GDM1 (cell line): ENCODE results near the gene RFT1.
"Not testable (repeated sequence)": the region's sequence is repeated elsewhere in the genome, so short reads cannot be mapped to it uniquely, and the experiment has no call there.

ENCODE experiments used
- DNase-seq: peaks from one replicate; lab custom pipeline; 2025; lab: John Stamatoyannopoulos, UW

The RFT1 gene

DNA sequence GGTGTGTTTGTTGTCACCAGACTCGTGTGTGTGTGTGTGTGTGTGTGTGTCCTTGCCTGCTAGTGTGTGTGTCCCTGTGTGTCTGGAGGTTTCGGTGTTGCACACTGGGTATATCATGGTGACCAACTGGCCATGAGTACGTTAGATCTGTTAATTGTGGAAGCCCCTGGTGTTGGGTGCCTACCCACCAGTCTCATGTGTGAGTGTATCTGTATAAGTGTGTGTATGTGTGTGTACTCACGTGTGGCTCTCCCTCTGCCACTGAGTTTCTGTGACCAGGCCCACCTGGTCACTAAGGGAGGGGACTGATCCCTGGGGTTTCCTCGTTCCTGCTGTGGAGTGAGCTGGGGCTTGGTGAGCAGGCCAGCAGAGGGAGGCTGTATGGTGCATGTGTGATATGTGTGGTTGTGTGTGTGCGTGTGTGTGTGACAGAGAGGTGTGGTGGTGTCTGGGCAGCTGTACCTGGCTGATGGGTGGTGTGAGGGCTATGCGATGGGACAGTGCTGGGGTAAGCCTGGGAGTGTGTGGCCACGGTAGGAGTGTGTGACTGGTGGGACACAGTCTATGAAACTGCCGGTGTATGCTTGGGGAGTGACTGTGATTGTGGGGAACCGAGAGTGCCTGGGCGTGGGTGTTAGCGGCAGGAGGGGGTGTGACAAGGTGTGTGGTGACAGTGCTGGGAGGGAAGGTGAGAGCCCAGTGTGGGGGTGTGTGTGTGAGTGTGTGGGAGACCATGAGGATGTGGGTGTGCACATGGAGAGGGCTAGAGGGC lies 32.6 kb upstream of the RFT1 start:
- no peak for DNase-seq

DNA sequence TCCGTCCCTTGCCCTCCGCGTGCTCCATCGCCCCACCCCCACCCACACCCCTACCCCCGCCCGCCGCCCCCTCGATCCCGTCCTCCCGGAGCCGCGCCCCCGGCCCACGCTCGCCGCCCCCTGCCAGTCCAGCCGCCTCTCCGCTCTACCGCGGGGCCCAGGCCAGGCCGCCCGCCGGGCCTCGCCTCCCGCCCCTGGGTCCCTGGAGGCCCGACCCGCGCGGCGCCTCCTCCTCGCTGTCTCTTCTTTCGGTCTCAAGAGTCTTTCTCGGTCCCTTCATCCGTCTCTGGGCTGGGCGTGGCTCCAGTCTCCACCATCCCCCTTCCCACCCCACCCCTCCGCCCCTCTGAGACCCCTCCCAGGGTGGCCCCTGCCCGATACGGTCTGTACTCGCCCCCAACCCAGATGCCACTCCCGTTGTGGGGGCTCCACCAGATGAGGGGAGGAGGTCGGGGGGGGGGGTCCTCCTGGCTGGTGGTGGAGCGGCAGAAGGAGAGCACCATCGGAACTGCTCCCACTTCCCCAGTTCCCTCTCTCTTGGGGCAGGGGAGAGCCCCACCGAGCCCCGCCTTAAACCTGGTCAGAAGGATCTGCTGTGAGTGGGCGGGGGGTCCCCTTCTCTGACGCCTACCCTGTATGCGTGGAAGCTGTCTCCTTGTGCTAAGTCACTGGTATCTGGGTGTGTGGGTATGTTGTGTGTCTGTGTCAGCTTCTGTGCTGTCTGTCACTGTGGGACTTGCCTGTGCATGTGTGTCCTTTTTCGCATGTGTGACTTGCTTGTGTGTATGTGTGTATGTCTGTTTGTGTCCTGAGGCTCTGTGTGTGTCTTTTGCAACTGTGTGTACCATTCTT lies 31.8 kb upstream of the RFT1 start:
- peak; percentile 20 for DNase-seq

GRCh38 chr3:53161450-53161819 lies 31.2 kb upstream of the RFT1 start:
- DNase-seq = no peak

DNA sequence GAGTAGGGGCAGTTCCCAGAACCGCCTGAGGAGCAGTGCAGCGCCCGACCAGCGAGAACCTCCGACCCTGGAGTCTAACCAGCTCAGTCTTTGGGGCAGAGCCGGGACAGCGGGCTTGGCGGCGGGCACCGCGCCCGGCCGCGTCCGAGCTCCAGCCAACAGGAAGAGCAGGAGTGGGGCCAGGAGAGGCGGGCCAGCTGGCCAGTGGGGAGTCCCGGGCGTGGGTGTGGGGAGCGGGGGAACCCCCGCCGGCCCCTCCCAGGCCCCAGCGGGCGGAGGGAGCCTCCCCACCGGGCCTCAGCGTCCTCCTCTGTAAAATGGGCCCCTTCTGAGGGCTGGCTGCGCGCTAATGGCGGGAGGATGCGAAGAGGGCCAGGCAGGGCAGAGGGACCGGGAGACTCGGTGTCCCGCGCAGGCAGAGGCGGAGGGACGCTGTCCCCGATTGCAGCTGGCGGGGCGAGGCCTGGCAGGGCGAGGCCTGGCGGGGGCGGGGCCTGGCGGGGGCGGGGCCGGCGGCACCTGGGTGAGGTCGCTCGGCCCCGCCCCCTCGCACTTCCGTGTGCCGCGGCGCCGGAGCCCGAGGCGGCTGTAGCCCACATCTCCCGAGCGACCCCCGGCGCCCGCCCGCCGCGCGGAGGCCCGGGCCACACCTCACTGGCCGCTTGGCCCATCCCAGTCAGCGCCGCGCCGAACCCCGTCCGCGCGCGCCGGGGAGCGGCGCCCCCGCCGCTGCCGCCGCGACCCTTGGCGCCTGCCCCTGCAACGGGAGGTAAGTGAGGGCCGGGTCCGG lies 30.6 kb upstream of the RFT1 start, which contains the start of gene PRKCD:
Gene PRKCD, plus strand, starts transcription at position 550 of the 790 bp plus-strand sequence. CDS start 17,214 bp downstream, outside the sequence.
- DNase-seq = peak; percentile 23

DNA sequence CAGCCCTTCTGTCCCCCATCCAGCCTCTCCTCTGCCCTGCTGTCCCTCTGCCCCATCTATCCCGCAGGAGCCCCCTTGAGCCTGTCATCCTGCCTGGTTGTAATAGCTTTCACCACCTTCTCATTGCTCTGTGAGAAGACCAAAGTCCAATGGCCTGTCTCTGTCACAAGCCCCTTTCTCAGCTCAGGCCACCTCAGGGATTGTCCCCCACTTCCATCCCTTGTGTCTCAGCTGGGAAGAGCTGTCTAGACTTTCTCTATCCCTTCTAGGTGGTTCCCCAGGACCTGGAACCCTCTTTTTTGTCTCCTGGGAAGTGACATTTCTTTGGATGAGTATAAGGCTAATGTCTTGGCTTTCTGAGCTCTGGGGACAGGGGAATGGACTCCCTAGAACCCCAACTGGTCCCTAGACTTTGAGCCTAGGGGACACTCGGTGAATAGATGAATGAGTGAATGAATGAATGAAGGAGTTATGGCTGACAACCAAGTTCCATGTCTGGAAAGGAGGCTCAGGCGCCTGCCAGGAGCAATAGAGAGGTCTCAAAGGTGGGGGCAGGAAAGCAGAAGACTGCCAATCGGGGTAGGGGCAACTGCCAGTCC lies 29.9 kb upstream of the RFT1 start:
- no peak for DNase-seq

- no peak for DNase-seq
Observed at GRCh38 chr3:53159156-53160060, 29.2 kb upstream of the RFT1 start.

GRCh38 chr3:53158765-53159155 lies 28.5 kb upstream of the RFT1 start:
- peak; percentile 4 for DNase-seq

GRCh38 chr3:53157974-53158580 lies 27.8 kb upstream of the RFT1 start:
- no peak for DNase-seq

- DNase-seq = no peak
Observed at GRCh38 chr3:53156368-53156834, 26.2 kb upstream of the RFT1 start.

DNA sequence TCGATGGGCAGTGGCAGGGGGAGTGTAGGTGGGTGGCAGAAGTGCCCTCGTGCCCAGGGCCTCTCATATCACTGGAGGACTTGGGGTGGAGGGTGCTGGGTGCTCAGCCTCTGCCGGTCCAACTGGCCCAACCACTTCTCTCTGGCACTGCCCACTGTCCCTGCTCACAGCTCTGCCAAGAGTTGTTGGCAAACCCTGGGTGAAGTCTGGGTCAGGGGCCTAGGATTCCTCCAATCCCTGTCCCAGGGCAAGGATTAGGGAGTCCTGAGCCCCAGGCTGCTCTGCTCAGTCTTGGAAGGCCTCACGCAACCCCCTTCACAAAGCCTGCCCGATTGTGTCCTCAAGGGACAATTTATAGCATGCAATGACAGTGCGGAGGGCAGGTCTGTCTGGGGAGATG lies 25.5 kb upstream of the RFT1 start:
- DNase-seq = no peak

DNA sequence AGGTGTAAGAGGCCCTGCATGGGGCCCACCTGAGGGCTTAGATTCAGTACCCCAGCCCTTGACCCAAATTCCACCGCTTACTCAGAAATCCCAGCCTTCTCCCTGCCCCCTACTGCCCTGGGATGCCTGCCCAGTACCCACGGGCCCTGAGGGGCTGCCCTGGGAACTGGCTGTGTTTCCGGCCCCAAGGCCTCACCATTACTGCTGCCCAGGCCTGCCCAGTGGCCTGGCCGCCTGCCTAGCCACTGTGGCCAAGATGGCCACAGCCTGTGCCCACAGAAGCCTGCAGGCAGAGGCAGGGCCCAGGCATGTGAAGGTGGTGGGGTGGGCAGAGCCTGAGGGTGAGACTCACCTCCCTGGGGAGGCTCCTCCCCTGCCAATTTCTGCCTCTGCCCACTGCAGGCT lies 24.6 kb upstream of the RFT1 start:
- no peak for DNase-seq

DNA sequence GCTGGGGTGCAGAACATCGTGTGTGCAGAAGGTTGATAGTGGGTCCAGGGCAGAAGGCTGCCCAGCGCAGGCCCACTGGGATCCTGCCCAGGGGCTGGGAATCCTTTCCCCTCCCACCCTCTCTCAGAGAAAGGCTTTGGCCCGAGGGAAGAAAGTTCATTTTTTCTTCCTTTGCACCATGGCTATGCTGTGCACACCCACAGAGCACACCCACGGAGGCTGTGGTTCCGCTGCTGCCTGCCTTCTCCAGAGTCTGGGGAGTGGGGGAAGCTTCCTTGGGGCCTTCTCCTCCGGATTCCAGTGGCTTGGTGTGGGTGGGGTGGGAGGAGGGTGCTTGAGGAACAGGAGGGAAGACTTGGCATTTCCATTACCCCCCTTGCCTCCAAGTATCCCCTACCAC lies 23.7 kb upstream of the RFT1 start:
- DNase-seq = no peak

- no peak for DNase-seq
Observed at GRCh38 chr3:53153264-53153823, 23.1 kb upstream of the RFT1 start.

DNA sequence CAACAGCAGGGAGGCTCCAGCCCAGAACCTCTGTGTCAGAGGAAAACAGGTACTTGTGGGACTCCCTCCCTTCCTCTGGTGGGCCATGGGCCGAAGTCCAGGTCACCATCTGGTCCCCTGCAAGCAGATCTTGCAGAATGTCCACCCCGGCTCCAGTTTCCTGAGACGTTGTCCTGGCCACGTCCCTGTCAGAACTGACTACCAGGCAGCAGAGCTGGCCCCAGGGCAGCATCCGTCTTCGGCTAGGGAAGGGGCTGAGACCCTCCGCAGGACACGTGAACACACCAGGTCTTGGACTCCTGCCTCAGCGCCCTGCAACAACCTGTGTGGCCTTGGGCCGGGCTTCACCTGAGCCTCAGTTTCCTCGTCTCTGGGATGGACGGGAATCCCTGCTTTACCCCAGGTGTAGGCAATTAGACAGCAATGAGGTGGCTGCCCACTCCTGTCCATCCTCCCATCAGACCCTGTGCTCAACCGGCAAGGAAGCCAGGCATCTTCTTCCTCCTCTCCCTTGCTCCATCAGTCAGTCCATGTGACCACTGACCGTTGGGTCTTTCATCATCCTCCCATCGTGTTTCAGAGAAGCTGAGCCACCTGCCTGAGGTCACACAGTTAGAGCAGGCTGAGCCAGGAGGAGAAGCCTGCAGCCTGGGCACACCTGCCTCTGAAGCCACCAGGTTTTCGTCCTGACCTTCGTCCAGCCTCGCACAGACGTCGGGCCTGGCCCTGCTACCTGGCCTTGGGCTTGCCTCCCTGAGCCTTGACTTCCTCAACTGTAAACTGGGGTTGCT lies 21.8 kb upstream of the RFT1 start:
- no peak for DNase-seq

DNA sequence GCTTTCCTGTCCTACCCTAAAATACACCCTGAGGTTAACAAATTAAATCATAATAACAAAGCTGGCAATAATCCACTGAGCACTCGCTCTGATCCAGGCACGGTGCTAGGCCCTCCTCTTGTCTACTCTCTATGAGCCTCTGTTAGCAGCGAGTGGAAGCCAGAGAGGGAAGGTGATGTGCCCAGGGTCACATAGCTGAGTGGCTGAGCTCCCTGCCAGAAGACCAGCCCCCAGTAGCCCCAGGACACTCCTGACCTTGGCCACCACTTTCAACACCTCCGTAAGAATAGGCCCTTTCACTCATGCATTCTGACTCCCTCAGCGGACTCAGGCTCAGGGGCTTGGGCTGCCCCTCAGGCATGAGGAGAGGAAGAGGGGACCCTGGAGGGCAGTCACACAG lies 21.2 kb upstream of the RFT1 start:
- DNase-seq = no peak

DNA sequence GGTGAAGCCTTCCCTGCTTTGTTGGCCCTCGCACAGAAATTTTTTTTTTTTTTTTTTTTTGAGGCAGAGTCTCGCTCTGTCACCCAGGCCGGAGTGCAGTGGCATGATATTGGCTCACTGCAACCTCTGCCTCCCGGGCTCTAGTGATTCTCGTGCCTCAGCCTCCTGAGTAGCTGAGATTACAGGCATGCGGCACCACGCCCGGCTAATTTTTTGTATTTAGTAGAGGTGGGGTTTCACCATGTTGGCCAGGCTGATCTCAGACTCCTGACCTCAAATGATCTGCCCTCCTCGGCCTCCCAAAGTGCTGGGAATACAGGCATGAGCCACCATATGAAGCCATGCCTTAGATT lies 20.8 kb upstream of the RFT1 start:
- not testable (repeated sequence) for DNase-seq

DNA sequence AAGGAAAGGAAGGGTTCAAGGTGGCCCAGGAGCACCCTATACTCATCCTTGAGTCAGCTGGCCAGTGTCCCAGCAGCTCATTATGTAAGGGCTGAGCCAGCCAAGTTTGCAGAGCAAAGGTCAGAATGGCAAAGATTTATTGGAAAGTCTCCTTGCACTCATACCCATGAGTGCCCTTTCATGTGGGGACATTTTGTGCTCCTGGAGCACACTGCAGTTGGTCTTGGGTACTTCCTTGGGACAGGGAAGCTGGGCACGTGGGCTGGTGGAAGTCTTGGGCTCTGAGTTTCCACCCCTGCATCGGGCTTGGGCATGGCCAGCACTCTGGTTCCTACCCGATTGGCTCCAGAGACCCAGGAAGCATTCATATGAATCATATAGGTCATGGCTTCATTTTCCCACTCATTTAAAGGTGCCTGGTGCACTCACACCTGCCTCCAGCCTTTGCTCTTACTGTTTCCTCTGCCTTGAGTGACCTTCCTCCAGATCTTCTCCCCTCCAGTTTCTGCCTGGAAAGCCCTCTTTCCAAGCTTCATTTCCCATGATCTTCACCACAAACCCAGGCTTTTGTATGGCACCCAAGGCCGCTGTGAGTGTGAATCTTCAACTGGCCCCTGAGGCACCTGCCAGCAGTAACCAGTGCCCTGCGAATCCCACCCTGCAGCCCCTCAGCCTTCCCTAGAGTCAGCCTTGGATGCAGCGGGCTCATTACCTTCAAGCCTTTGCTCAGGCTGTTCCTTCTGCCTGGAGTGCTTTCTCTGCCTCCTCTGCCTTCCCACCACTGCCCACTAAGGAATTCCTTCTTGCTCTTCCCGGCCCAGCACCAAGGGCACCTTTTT lies 20.2 kb upstream of the RFT1 start:
- no peak for DNase-seq

- no peak for DNase-seq
Observed at GRCh38 chr3:53149699-53150098, 19.5 kb upstream of the RFT1 start.
